ENCODE data around the gene IPPK.
"Not testable (repeated sequence)": the region's sequence is repeated elsewhere in the genome, so short reads cannot be mapped to it uniquely, and the experiment has no call there.

Gene IPPK

GRCh38 chr9:92636627-92637026 is 33.3 kb downstream of the IPPK start:
- DNase-seq, result no peak

GRCh38 chr9:92635760-92636159 is 34.2 kb downstream of the IPPK start:
- DNase-seq, result no peak

- peak; percentile 40 for DNase-seq
Observed at GRCh38 chr9:92634712-92635605, 35.0 kb downstream of the IPPK start.

GRCh38 chr9:92633614-92634278 is 36.2 kb downstream of the IPPK start:
- no peak for DNase-seq

- no peak for DNase-seq
Observed at GRCh38 chr9:92632641-92633040, 37.3 kb downstream of the IPPK start.

- DNase-seq, result no peak
Observed at GRCh38 chr9:92631452-92632343, 38.2 kb downstream of the IPPK start.

GRCh38 chr9:92627651-92628050 is 42.3 kb downstream of the IPPK start:
- DNase-seq, result no peak

GRCh38 chr9:92626484-92626883 is 43.4 kb downstream of the IPPK start:
- no peak for DNase-seq

- not testable (repeated sequence) for DNase-seq
Observed at GRCh38 chr9:92623936-92624335, 46.0 kb downstream of the IPPK start.

GRCh38 chr9:92620845-92621244 is 49.1 kb downstream of the IPPK start:
- DNase-seq, result no peak

- DNase-seq, result no peak
Observed at GRCh38 chr9:92619601-92620300, 50.2 kb downstream of the IPPK start.

- DNase-seq, result no peak
Observed at GRCh38 chr9:92618633-92619225, 51.2 kb downstream of the IPPK start.

- no peak for DNase-seq
Observed at GRCh38 chr9:92617951-92618510, 51.9 kb downstream of the IPPK start.

- DNase-seq, result no peak
Observed at GRCh38 chr9:92617195-92617813, 52.6 kb downstream of the IPPK start.

GRCh38 chr9:92616655-92617111 is 53.2 kb downstream of the IPPK start:
- DNase-seq, result no peak

- DNase-seq, result no peak
Observed at GRCh38 chr9:92616199-92616641, 53.7 kb downstream of the IPPK start.

- no peak for DNase-seq
Observed at GRCh38 chr9:92615790-92616189, 54.1 kb downstream of the IPPK start.

GRCh38 chr9:92614763-92615461 is 55.0 kb downstream of the IPPK start:
- no peak for DNase-seq

- no peak for DNase-seq
Observed at GRCh38 chr9:92614123-92614510, 55.8 kb downstream of the IPPK start.

All from GDM1 (cell line).